T-helper 2 cell (primary cell): ENCODE results near the gene PITHD1.
"Not testable (repeated sequence)": the region's sequence is repeated elsewhere in the genome, so short reads cannot be mapped to it uniquely, and the experiment has no call there.

Source experiments
- DNase-seq, 5 experiments: peaks; one replicate each; pipeline versions ENCODE4 v3.0.0 to v3.0.0-alpha.2; 2012 to 2022

Gene PITHD1

GRCh38 chr1:23825762-23826522 lies 47.7 kb downstream of the PITHD1 start:
- peak in 2 of 5 experiments; percentile 18 to 57 for DNase-seq

GRCh38 chr1:23826590-23826989 lies 48.4 kb downstream of the PITHD1 start:
- not testable (repeated sequence) for DNase-seq

- no peak for DNase-seq
Observed at GRCh38 chr1:23827717-23828116, 49.5 kb downstream of the PITHD1 start.

GRCh38 chr1:23834156-23834555 lies 55.9 kb downstream of the PITHD1 start:
- not testable (repeated sequence) for DNase-seq

- DNase-seq = peak in 1 of 5 experiments; percentile 14
Observed at GRCh38 chr1:23836037-23836436, 57.8 kb downstream of the PITHD1 start.
